Astrocyte (in vitro differentiated cells and primary cell): Measurements from ENCODE around the gene MAPKAP1. TPM values are rescaled to one million over a fixed set of nuclear protein-coding genes. Genes with fewer than 3 reads are reported as not detected.

Source experiments
- DNase-seq: peaks from one replicate; pipeline ENCODE4 v3.0.0-alpha.2; 2010; ENCODE audit warnings: low read depth
- FAIRE-seq: peaks from 2 replicates; lab custom pipeline; 2011; peaks lifted over from hg19 to GRCh38; lab: Jason Lieb, UNC
- H2AFZ ChIP-seq: 2 replicates; pipeline ENCODE4 v1.6.0; 2012; ENCODE audit warnings: low read depth, low read length, inconsistent platforms
- H3K27ac ChIP-seq: 2 replicates; pipeline ENCODE4 v1.5.1; 2011; ENCODE audit warnings: low read depth, low read length, inconsistent platforms
- H3K27me3 ChIP-seq: 2 replicates; pipeline ENCODE4 v1.6.0; 2011; ENCODE audit warnings: low read length, inconsistent platforms; ENCODE audit not compliant: insufficient read depth
- H3K36me3 ChIP-seq: 2 replicates; pipeline ENCODE4 v1.5.1; 2011; ENCODE audit warnings: low read length, inconsistent platforms; ENCODE audit not compliant: insufficient read depth
- H3K4me1 ChIP-seq: 2 replicates; pipeline ENCODE4 v1.5.1; 2011; ENCODE audit warnings: low read length, inconsistent platforms; ENCODE audit not compliant: insufficient read depth
- H3K4me2 ChIP-seq: 2 replicates; pipeline ENCODE4 v1.6.0; 2012; ENCODE audit warnings: low read length, inconsistent platforms
- H3K4me3 ChIP-seq: 2 replicates; pipeline ENCODE4 v1.5.1; 2011; ENCODE audit warnings: low read depth, mild to moderate bottlenecking, low read length, inconsistent platforms; ENCODE audit not compliant: insufficient read depth
- H3K79me2 ChIP-seq: 2 replicates; pipeline ENCODE4 v1.6.0; 2012; ENCODE audit warnings: mild to moderate bottlenecking, low read length, inconsistent platforms; ENCODE audit not compliant: insufficient read depth
- H3K9ac ChIP-seq: 2 replicates; pipeline ENCODE4 v1.6.0; 2012; ENCODE audit warnings: mild to moderate bottlenecking, low read length, inconsistent platforms
- H3K9me3 ChIP-seq: 2 replicates; pipeline ENCODE4 v1.5.1; 2012; ENCODE audit warnings: low read depth, mild to moderate bottlenecking, low read length, inconsistent platforms; ENCODE audit not compliant: insufficient read depth
- H4K20me1 ChIP-seq: 2 replicates; pipeline ENCODE4 v1.6.0; 2012; ENCODE audit warnings: low read length, inconsistent platforms; ENCODE audit not compliant: insufficient read depth
- H3K27ac Mint-ChIP-seq: one replicate; pipeline ENCODE4 v1.8.0; 2021; ENCODE audit warnings: mild to moderate bottlenecking, mixed read lengths; ENCODE audit not compliant: unreplicated experiment
- H3K27me3 Mint-ChIP-seq: one replicate; pipeline ENCODE4 v1.8.0; 2021; ENCODE audit warnings: low read depth, mixed read lengths; ENCODE audit not compliant: unreplicated experiment
- H3K36me3 Mint-ChIP-seq: one replicate; pipeline ENCODE4 v1.8.0; 2021; ENCODE audit warnings: low read depth, mixed read lengths; ENCODE audit not compliant: unreplicated experiment
- H3K4me1 Mint-ChIP-seq: one replicate; pipeline ENCODE4 v1.8.0; 2021; ENCODE audit warnings: low read depth, mixed read lengths; ENCODE audit not compliant: unreplicated experiment
- H3K4me3 Mint-ChIP-seq: one replicate; pipeline ENCODE4 v1.8.0; 2021; ENCODE audit warnings: mild to moderate bottlenecking, moderate library complexity, mixed read lengths; ENCODE audit not compliant: unreplicated experiment
- H3K9me3 Mint-ChIP-seq: one replicate; pipeline ENCODE4 v1.8.0; 2021; ENCODE audit warnings: mild to moderate bottlenecking, mixed read lengths; ENCODE audit not compliant: unreplicated experiment
- CTCF ChIP-seq: IDR thresholded peaks from 2 replicates; pipeline ENCODE4 v1.5.1; 2011; ENCODE audit warnings: low read depth, mild to moderate bottlenecking, inconsistent platforms, low read length, moderate library complexity; ENCODE audit not compliant: insufficient read depth
- EZH2 ChIP-seq: IDR thresholded peaks from 2 replicates; pipeline ENCODE4 v1.6.1; 2012; ENCODE audit warnings: mild to moderate bottlenecking, low read length, inconsistent platforms; ENCODE audit not compliant: insufficient read depth
- total RNA-seq: library from RNA; stranded (reverse); gene quantifications from 2 replicates; pipeline ENCODE4 v1.2.1, GENCODE V29; 2021

Gene MAPKAP1
- total RNA-seq, 1 donor from 2014 or later = 109 TPM

GRCh38 chr9:125663127-125663526 is 43.9 kb downstream of the MAPKAP1 start:
- H3K9ac ChIP-seq = peak overlapping the region; percentile 36
- no peak overlapping the region for H2AFZ ChIP-seq
- FAIRE-seq (peak; percentile 58), DNase-seq (peak; percentile 61)
- no peaks in the 10 kb centered on the region for H3K27me3 ChIP-seq
- peaks cover 5% of the 10 kb centered on the region for H3K36me3 Mint-ChIP-seq
- H3K27ac ChIP-seq = peak overlapping the region; percentile 34
- H3K79me2 ChIP-seq = peaks cover 18% of the 10 kb centered on the region
- H3K4me3 ChIP-seq = no peak overlapping the region
- no peak for TF ChIP-seq EZH2
- TF ChIP-seq CTCF = no peak
- peaks cover 20% of the 10 kb centered on the region for H3K4me1 ChIP-seq
- H3K9me3 Mint-ChIP-seq = no peaks in the 10 kb centered on the region
- H3K4me3 Mint-ChIP-seq = peak overlapping the region; percentile 65
- peak overlapping the region; percentile 68 for H3K4me2 ChIP-seq
- no peaks in the 10 kb centered on the region for H3K27me3 Mint-ChIP-seq
- peaks cover 7% of the 10 kb centered on the region for H3K4me1 Mint-ChIP-seq
- H4K20me1 ChIP-seq = no peaks in the 10 kb centered on the region
- H3K36me3 ChIP-seq = no peaks in the 10 kb centered on the region
- H3K9me3 ChIP-seq = no peaks in the 10 kb centered on the region
- peak overlapping the region; percentile 68 for H3K27ac Mint-ChIP-seq

GRCh38 chr9:125660557-125660956 is 46.5 kb downstream of the MAPKAP1 start:
- Histone ChIP-seq H3K4me3 (no peak overlapping the region), H3K9ac (peak overlapping the region; percentile 68), H2AFZ (no peak overlapping the region), H3K27ac (peak overlapping the region; percentile 87), H3K36me3 (no peaks in the 10 kb centered on the region), H3K9me3 (no peaks in the 10 kb centered on the region), H3K79me2 (peaks cover 30% of the 10 kb centered on the region), H3K4me1 (peaks cover 32% of the 10 kb centered on the region), H3K27me3 (no peaks in the 10 kb centered on the region), H4K20me1 (no peaks in the 10 kb centered on the region), H3K4me2 (no peak overlapping the region)
- no peak for FAIRE-seq
- peaks cover 23% of the 10 kb centered on the region for H3K4me1 Mint-ChIP-seq
- H3K9me3 Mint-ChIP-seq = no peaks in the 10 kb centered on the region
- no peak overlapping the region for H3K27ac Mint-ChIP-seq
- no peak for TF ChIP-seq CTCF
- TF ChIP-seq EZH2 = no peak
- H3K36me3 Mint-ChIP-seq = peaks cover 5% of the 10 kb centered on the region
- no peaks in the 10 kb centered on the region for H3K27me3 Mint-ChIP-seq
- no peak overlapping the region for H3K4me3 Mint-ChIP-seq
- DNase-seq = no peak

GRCh38 chr9:125659954-125660353 is 47.1 kb downstream of the MAPKAP1 start:
- H3K4me1 ChIP-seq = peaks cover 37% of the 10 kb centered on the region
- H3K36me3 Mint-ChIP-seq = peaks cover 2% of the 10 kb centered on the region
- no peak overlapping the region for H3K27ac Mint-ChIP-seq
- H3K36me3 ChIP-seq = no peaks in the 10 kb centered on the region
- H3K9ac ChIP-seq = peak overlapping the region; percentile 68
- TF ChIP-seq EZH2 (no peak), CTCF (no peak)
- H3K9me3 ChIP-seq = no peaks in the 10 kb centered on the region
- H2AFZ ChIP-seq = no peak overlapping the region
- FAIRE-seq (peak; percentile 54), DNase-seq (peak; percentile 86)
- no peaks in the 10 kb centered on the region for H3K9me3 Mint-ChIP-seq
- no peaks in the 10 kb centered on the region for H3K27me3 ChIP-seq
- peak overlapping the region; percentile 87 for H3K27ac ChIP-seq
- H3K4me2 ChIP-seq = peak overlapping the region; percentile 69
- H3K4me3 ChIP-seq = no peak overlapping the region
- H3K79me2 ChIP-seq = peaks cover 33% of the 10 kb centered on the region
- H3K4me1 Mint-ChIP-seq = peaks cover 23% of the 10 kb centered on the region
- H3K27me3 Mint-ChIP-seq = no peaks in the 10 kb centered on the region
- no peaks in the 10 kb centered on the region for H4K20me1 ChIP-seq
- H3K4me3 Mint-ChIP-seq = no peak overlapping the region
